Progenitor cell of endocrine pancreas (in vitro differentiated cells): ENCODE measurements around the gene PRKCZ. TPM values are rescaled to one million over a fixed set of nuclear protein-coding genes. Genes with fewer than 3 reads are reported as not detected.

ENCODE experiments used
- DNase-seq: peaks from one replicate; pipeline ENCODE4 v3.0.0; 2021; ENCODE audit warnings: low spot score; ENCODE audit not compliant: unreplicated experiment
- H3K27ac Mint-ChIP-seq: 2 replicates; pipeline ENCODE4 v1.8.0; 2021; ENCODE audit warnings: mild to moderate bottlenecking, moderate library complexity, mixed read lengths
- H3K27me3 Mint-ChIP-seq: 2 replicates; pipeline ENCODE4 v1.8.0; 2021; ENCODE audit warnings: mixed read lengths
- H3K36me3 Mint-ChIP-seq: 2 replicates; pipeline ENCODE4 v1.8.0; 2022; ENCODE audit warnings: mixed read lengths; ENCODE audit not compliant: insufficient read depth
- H3K4me1 Mint-ChIP-seq: 2 replicates; pipeline ENCODE4 v1.8.0; 2021; ENCODE audit warnings: low read depth, mixed read lengths
- H3K4me3 Mint-ChIP-seq: 2 replicates; pipeline ENCODE4 v1.8.0; 2021; ENCODE audit warnings: low read depth, mild to moderate bottlenecking, moderate library complexity, mixed read lengths
- H3K9me3 Mint-ChIP-seq: 2 replicates; pipeline ENCODE4 v1.8.0; 2021; ENCODE audit warnings: low read depth, mixed read lengths
- total RNA-seq: library from RNA; stranded (reverse); gene quantifications from 2 replicates; pipeline ENCODE4 v1.2.1, GENCODE V29; 2021
- TF ChIP-seq, protein P1 (sequence below): fragments of 200-600 bp; sonication (generic); IDR thresholded peaks from one replicate; pipeline ENCODE4 v1.5.0; 2021; ENCODE audit warnings: antibody characterized with exemption, mild to moderate bottlenecking; ENCODE audit not compliant: unreplicated experiment

PRKCZ gene
- total RNA-seq, 1 donor from 2014 or later: 71.5 TPM

DNA sequence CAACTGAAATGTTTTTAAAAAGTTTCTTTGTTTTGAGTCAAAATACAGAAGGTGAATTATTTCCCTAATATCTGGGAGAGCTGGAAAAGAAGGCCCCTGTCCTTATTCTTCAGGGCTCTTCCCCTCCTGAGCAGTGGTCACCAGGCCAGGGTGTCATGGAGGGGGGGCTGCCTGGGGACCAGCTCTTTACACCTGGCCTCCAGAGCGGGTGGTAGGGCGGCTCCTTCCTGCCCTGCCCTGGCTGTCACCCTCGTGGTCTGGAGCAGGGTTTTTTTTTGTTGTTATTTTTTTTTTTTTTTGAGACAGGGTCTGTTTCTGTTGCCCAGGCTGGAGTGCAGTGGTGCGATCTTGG lies 184.5 kb downstream of the PRKCZ start:
- Mint-ChIP-seq H3K36me3 (no peaks in the 10 kb centered on the region), H3K27ac (no peak overlapping the region), H3K4me1 (peaks cover 39% of the 10 kb centered on the region), H3K4me3 (no peak overlapping the region), H3K27me3 (no peaks in the 10 kb centered on the region), H3K9me3 (no peaks in the 10 kb centered on the region)
- no peak for DNase-seq
- TF ChIP-seq, protein P1, sequence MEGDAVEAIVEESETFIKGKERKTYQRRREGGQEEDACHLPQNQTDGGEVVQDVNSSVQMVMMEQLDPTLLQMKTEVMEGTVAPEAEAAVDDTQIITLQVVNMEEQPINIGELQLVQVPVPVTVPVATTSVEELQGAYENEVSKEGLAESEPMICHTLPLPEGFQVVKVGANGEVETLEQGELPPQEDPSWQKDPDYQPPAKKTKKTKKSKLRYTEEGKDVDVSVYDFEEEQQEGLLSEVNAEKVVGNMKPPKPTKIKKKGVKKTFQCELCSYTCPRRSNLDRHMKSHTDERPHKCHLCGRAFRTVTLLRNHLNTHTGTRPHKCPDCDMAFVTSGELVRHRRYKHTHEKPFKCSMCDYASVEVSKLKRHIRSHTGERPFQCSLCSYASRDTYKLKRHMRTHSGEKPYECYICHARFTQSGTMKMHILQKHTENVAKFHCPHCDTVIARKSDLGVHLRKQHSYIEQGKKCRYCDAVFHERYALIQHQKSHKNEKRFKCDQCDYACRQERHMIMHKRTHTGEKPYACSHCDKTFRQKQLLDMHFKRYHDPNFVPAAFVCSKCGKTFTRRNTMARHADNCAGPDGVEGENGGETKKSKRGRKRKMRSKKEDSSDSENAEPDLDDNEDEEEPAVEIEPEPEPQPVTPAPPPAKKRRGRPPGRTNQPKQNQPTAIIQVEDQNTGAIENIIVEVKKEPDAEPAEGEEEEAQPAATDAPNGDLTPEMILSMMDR: no peak

Other genes with a start within 250 kb of the PRKCZ start
- 327 TPM in 2 replicates for gene GNB1, start 159.3 kb upstream of the PRKCZ start, total RNA-seq
- gene CALML6, start 135.2 kb upstream of the PRKCZ start, total RNA-seq: 1.1 and 1.5 TPM in 2 replicates
- gene TMEM52, start 131.1 kb upstream of the PRKCZ start, total RNA-seq: 1.8 and 1.9 TPM in 2 replicates
- 0.36 and 0.93 TPM in 2 replicates for gene CFAP74, start 46.6 kb upstream of the PRKCZ start, total RNA-seq
- gene GABRD, start 31.1 kb upstream of the PRKCZ start, total RNA-seq: not detected in 2 replicates
- gene FAAP20, start 144.4 kb downstream of the PRKCZ start, total RNA-seq: 74.3 and 77.9 TPM in 2 replicates
- gene SKI, start 177.9 kb downstream of the PRKCZ start, total RNA-seq: 56.2 and 59.4 TPM in 2 replicates